K562 (cell line): Measurements from ENCODE around the gene TMEM150A. TPM values are rescaled to one million over a fixed set of nuclear protein-coding genes. Genes with fewer than 3 reads are reported as not detected.

ENCODE experiments used
- CCAR2 ChIP-seq: fragments of 200-400 bp; formaldehyde crosslinking; IDR thresholded peaks from 2 replicates; pipeline ENCODE4 v1.6.1; 2017; ENCODE audit warnings: mild to moderate bottlenecking, low read depth, low read length
- LCOR ChIP-seq: sonication (generic); formaldehyde crosslinking; IDR thresholded peaks from 2 replicates; pipeline ENCODE4 v1.8.0; 2022; ENCODE audit warnings: mild to moderate bottlenecking, missing genetic modification reagents
- POLR2AphosphoS2 ChIP-seq: IDR thresholded peaks from 2 replicates; pipeline ENCODE4 v1.6.1; 2012; ENCODE audit warnings: low read length, improper control_type of control experiment
- SIX5 ChIP-seq, 2 experiments: IDR thresholded peaks; 2 replicates each; pipeline ENCODE4 v1.6.1; 2011; ENCODE audit warnings: low read length in 2 of 2, borderline replicate concordance in 1 of 2, low read depth in 1 of 2, mild to moderate bottlenecking in 1 of 2, moderate library complexity in 1 of 2; ENCODE audit not compliant: insufficient read depth in 1 of 2
- SLC30A9 ChIP-seq: fragments of 250-450 bp; sonication (Bioruptor Pico); IDR thresholded peaks from 2 replicates; pipeline ENCODE4 v1.8.0; 2022; ENCODE audit warnings: mild to moderate bottlenecking, moderate library complexity
- TAF9B ChIP-seq: fragments of 450-650 bp; IDR thresholded peaks from 2 replicates; pipeline ENCODE4 v1.6.1; 2018; ENCODE audit warnings: mild to moderate bottlenecking; ENCODE audit not compliant: partially characterized antibody
- ZKSCAN8 ChIP-seq: fragments of 200-800 bp; sonication (Bioruptor generic); IDR thresholded peaks from 2 replicates; pipeline ENCODE4 v1.6.1; 2016; ENCODE audit warnings: missing genetic modification characterization, missing compliant biosample characterization
- ZNF324 ChIP-seq: fragments of 250-450 bp; sonication (Bioruptor Pico); IDR thresholded peaks from 2 replicates; pipeline ENCODE4 v1.4.0; 2020; ENCODE audit warnings: mild to moderate bottlenecking
- ZNF551 ChIP-seq: fragments of 250-450 bp; sonication (Bioruptor Pico); IDR thresholded peaks from 2 replicates; pipeline ENCODE4 v1.5.0; 2021; ENCODE audit warnings: mild to moderate bottlenecking, moderate library complexity
- polyA plus RNA-seq, 8 experiments: library from polyadenylated mRNA; depleted of rRNA in 4 of 8; stranded (reverse) in 5 of 8; unstranded in 3 of 8; fragments of >200 nt; fragmentation: Nextera tagmentation in 2 of 8; fragmentation: Illumina TruSeq in 1 of 8; extraction: Ambion mirVana in 2 of 8; extraction: Trizol in 1 of 8; gene quantifications; 2 replicates each; pipeline versions ENCODE4 v1.2.1 to v1.2.3, GENCODE V29; 2011 to 2014; ENCODE audit warnings: inconsistent platforms in 1 of 8, missing spikeins in 1 of 8
- total RNA-seq, 7 experiments: library from RNA; depleted of rRNA in 6 of 7; stranded (reverse); fragments of >200 nt in 6 of 7; fragmentation: Illumina TruSeq in 2 of 7; extraction: Trizol in 2 of 7; gene quantifications; 2 replicates each; pipeline versions ENCODE4 v1.2.1 to v1.2.3, GENCODE V29; 2011 to 2021; ENCODE audit warnings: low replicate concordance in 1 of 7
- TF ChIP-seq, protein P1 (sequence below): fragments of 250-450 bp; sonication (Bioruptor Pico); IDR thresholded peaks from 2 replicates; pipeline ENCODE4 v1.4.0; 2020
- TF ChIP-seq, protein P2 (sequence below), 2 experiments: fragments of 200-800 bp in 1 of 2; sonication (Bioruptor generic) in 1 of 2; sonication (generic) in 1 of 2; formaldehyde crosslinking in 1 of 2; IDR thresholded peaks in 1 of 2; conservative IDR thresholded peaks in 1 of 2; 2 replicates each; pipeline versions ENCODE4 v1.5.0 to v1.6.1; 2016 to 2020; ENCODE audit warnings: missing compliant biosample characterization in 1 of 2, missing genetic modification characterization in 1 of 2, missing genetic modification reagents in 1 of 2
- TF ChIP-seq, protein P3 (sequence below): sonication (generic); formaldehyde crosslinking; IDR thresholded peaks from 2 replicates; pipeline ENCODE4 v1.5.0; 2020; ENCODE audit warnings: missing genetic modification reagents
- TF ChIP-seq, protein P4 (sequence below): sonication (generic); formaldehyde crosslinking; IDR thresholded peaks from 2 replicates; pipeline ENCODE4 v1.9.0; 2022; ENCODE audit warnings: mild to moderate bottlenecking, missing genetic modification reagents
- TF ChIP-seq, protein P5 (sequence below): fragments of 250-450 bp; sonication (Bioruptor Pico); IDR thresholded peaks from 2 replicates; pipeline ENCODE4 v1.5.0; 2020; ENCODE audit warnings: mild to moderate bottlenecking, borderline replicate concordance
- TF ChIP-seq, protein P6 (sequence below): IDR thresholded peaks from 2 replicates; pipeline ENCODE4 v1.6.1; 2011; ENCODE audit not compliant: insufficient read length; ENCODE audit errors: extremely low read depth
- TF ChIP-seq, protein P7 (sequence below): fragments of 450-650 bp; IDR thresholded peaks from 2 replicates; pipeline ENCODE4 v1.6.1; 2018; ENCODE audit warnings: mild to moderate bottlenecking, low read depth; ENCODE audit not compliant: partially characterized antibody

Gene TMEM150A
- total and polyA plus RNA-seq, 9 of the 15 experiments (the other 6 are each of a cell fraction or from before 2014, with no cell fraction given): 3.9 to 17.1 (median 8.4) TPM

DNA sequence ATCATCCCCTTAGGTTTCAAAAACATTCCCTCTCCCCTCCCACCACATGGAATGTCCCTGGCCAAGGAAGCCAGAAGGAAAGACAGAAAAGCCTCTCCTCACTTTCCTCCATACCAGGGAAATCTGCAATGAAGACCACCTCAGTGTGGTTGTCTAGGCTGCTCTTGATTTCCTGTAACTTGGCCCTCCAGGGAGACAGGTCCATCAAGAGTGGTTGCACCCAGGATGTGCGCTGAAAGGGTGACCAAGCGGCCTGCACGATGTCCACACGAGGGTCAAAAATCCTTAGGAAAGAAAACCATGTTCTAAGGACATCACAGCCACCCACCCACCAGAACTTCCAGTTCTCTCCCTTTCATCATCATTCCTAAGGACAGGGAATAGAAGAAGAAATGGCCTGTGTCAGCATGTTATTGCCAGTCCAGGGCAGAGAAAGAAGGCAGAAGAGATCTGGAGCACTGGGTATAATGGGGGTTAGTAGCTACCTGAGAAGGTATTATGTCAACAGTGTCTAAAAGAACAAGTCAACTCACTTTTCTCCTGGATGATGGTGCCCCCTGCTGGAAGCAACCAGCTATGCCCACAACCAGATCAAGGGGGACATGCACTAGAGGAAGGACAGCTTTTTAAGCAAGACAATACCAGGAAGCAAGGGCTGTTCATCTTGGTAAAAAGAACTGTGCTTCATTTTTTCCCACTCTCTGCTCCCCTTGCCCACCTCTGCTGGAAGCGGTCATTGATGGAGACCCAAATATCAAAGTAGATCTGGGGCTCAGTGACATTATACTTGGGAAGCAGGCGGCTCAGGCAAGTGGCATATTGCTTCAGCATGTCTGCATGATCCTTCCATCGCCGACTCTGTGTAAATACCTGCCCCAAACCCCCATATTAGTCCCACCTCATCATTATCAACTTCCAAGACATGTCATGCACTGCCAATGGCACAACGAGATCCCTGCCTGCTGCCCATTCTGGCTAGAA, 50.5 kb downstream of the TMEM150A start (continued):
- TF ChIP-seq, protein P1, sequence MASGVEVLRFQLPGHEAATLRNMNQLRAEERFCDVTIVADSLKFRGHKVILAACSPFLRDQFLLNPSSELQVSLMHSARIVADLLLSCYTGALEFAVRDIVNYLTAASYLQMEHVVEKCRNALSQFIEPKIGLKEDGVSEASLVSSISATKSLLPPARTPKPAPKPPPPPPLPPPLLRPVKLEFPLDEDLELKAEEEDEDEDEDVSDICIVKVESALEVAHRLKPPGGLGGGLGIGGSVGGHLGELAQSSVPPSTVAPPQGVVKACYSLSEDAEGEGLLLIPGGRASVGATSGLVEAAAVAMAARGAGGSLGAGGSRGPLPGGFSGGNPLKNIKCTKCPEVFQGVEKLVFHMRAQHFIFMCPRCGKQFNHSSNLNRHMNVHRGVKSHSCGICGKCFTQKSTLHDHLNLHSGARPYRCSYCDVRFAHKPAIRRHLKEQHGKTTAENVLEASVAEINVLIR: no peak
- TF ChIP-seq, protein P2, sequence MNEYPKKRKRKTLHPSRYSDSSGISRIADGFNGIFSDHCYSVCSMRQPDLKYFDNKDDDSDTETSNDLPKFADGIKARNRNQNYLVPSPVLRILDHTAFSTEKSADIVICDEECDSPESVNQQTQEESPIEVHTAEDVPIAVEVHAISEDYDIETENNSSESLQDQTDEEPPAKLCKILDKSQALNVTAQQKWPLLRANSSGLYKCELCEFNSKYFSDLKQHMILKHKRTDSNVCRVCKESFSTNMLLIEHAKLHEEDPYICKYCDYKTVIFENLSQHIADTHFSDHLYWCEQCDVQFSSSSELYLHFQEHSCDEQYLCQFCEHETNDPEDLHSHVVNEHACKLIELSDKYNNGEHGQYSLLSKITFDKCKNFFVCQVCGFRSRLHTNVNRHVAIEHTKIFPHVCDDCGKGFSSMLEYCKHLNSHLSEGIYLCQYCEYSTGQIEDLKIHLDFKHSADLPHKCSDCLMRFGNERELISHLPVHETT (CRISPR knock-in tag; conservative IDR thresholded peaks at IDR 0.05 in 1 of 2, IDR thresholded peaks at IDR 0.05 in 1 of 2): no peak
- TF ChIP-seq, protein P3, sequence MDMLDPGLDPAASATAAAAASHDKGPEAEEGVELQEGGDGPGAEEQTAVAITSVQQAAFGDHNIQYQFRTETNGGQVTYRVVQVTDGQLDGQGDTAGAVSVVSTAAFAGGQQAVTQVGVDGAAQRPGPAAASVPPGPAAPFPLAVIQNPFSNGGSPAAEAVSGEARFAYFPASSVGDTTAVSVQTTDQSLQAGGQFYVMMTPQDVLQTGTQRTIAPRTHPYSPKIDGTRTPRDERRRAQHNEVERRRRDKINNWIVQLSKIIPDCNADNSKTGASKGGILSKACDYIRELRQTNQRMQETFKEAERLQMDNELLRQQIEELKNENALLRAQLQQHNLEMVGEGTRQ: no peak
- TF ChIP-seq LCOR (CRISPR knock-in tag) (no peak), TAF9B (no peak), SLC30A9 (CRISPR knock-in tag) (no peak), POLR2AphosphoS2 (no peak), ZKSCAN8 (CRISPR knock-in tag) (no peak), ZNF324 (no peak), ZNF551 (CRISPR knock-in tag) (no peak), SIX5 (IDR thresholded peaks at IDR 0.05; ENCODE audit: borderline replicate concordance in 1 of 2, insufficient read depth in 1 of 2, low read depth in 1 of 2, low read length in 2 of 2) (no peak), CCAR2 (no peak)
- TF ChIP-seq, protein P4, sequence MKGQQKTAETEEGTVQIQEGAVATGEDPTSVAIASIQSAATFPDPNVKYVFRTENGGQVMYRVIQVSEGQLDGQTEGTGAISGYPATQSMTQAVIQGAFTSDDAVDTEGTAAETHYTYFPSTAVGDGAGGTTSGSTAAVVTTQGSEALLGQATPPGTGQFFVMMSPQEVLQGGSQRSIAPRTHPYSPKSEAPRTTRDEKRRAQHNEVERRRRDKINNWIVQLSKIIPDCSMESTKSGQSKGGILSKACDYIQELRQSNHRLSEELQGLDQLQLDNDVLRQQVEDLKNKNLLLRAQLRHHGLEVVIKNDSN (CRISPR knock-in tag): no peak
- TF ChIP-seq, protein P5, sequence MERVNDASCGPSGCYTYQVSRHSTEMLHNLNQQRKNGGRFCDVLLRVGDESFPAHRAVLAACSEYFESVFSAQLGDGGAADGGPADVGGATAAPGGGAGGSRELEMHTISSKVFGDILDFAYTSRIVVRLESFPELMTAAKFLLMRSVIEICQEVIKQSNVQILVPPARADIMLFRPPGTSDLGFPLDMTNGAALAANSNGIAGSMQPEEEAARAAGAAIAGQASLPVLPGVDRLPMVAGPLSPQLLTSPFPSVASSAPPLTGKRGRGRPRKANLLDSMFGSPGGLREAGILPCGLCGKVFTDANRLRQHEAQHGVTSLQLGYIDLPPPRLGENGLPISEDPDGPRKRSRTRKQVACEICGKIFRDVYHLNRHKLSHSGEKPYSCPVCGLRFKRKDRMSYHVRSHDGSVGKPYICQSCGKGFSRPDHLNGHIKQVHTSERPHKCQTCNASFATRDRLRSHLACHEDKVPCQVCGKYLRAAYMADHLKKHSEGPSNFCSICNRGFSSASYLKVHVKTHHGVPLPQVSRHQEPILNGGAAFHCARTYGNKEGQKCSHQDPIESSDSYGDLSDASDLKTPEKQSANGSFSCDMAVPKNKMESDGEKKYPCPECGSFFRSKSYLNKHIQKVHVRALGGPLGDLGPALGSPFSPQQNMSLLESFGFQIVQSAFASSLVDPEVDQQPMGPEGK (CRISPR knock-in tag): no peak
- TF ChIP-seq, protein P6, sequence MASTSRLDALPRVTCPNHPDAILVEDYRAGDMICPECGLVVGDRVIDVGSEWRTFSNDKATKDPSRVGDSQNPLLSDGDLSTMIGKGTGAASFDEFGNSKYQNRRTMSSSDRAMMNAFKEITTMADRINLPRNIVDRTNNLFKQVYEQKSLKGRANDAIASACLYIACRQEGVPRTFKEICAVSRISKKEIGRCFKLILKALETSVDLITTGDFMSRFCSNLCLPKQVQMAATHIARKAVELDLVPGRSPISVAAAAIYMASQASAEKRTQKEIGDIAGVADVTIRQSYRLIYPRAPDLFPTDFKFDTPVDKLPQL: no peak
- TF ChIP-seq, protein P7, sequence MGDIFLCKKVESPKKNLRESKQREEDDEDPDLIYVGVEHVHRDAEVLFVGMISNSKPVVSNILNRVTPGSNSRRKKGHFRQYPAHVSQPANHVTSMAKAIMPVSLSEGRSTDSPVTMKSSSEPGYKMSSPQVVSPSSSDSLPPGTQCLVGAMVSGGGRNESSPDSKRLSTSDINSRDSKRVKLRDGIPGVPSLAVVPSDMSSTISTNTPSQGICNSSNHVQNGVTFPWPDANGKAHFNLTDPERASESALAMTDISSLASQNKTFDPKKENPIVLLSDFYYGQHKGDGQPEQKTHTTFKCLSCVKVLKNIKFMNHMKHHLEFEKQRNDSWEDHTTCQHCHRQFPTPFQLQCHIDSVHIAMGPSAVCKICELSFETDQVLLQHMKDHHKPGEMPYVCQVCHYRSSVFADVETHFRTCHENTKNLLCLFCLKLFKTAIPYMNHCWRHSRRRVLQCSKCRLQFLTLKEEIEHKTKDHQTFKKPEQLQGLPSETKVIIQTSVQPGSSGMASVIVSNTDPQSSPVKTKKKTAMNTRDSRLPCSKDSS: no peak
